CD4-positive, alpha-beta memory T cell (primary cell): ENCODE results near the gene FNTB. TPM values are rescaled to one million over a fixed set of nuclear protein-coding genes. Genes with fewer than 3 reads are reported as not detected.

Experiments
- CTCF ChIA-PET: fragments of 350-600 bp; sonication (Branson Sonifier 250); formaldehyde crosslinking; loops from one replicate; lab custom pipeline; 2021; ENCODE audit warnings: inconsistent platforms; ENCODE audit not compliant: partially characterized antibody; lab: Charles Lee
- POLR2A ChIA-PET: fragments of 350-600 bp; sonication (Branson Sonifier 250); formaldehyde crosslinking; loops from one replicate; lab custom pipeline; 2021; ENCODE audit not compliant: partially characterized antibody; lab: Charles Lee
- DNase-seq, 5 donors: peaks; one replicate each; pipeline versions ENCODE4 v3.0.0 to v3.0.0-alpha.2; 2020 to 2022; ENCODE audit warnings: mixed read lengths in 1 of 5
- H3K27ac ChIP-seq: one replicate; pipeline ENCODE4 v1.7.0; 2013; ENCODE audit warnings: low read depth, low read length
- H3K27me3 ChIP-seq: 2 replicates; pipeline ENCODE4 v1.7.0; 2013; ENCODE audit warnings: mild to moderate bottlenecking, low read length, moderate library complexity; ENCODE audit not compliant: insufficient read depth
- H3K36me3 ChIP-seq: 2 replicates; pipeline ENCODE4 v1.7.0; 2013; ENCODE audit warnings: mild to moderate bottlenecking, low read length, moderate library complexity; ENCODE audit not compliant: insufficient read depth
- H3K4me1 ChIP-seq: 2 replicates; pipeline ENCODE4 v1.7.0; 2013; ENCODE audit warnings: mild to moderate bottlenecking, low read length, moderate library complexity; ENCODE audit not compliant: insufficient read depth
- H3K4me3 ChIP-seq, 2 donors: one replicate each; pipeline ENCODE4 v1.7.0; 2013; ENCODE audit warnings: low read length in 2 of 2, mild to moderate bottlenecking in 1 of 2
- H3K9me3 ChIP-seq, 2 donors: one replicate each; pipeline ENCODE4 v1.7.0; 2013; ENCODE audit warnings: low read length in 2 of 2, control low read depth in 1 of 2; ENCODE audit not compliant: control insufficient read depth in 1 of 2
- H3K27ac Mint-ChIP-seq, 7 donors: one replicate each; pipeline ENCODE4 v1.8.0; 2020 to 2021; ENCODE audit warnings: mixed read lengths in 7 of 7, mild to moderate bottlenecking in 6 of 7, inconsistent platforms in 3 of 7, moderate library complexity in 3 of 7
- H3K27me3 Mint-ChIP-seq, 2 donors: one replicate each; pipeline ENCODE4 v1.8.0; 2020 to 2021; ENCODE audit warnings: mixed read lengths in 2 of 2
- H3K36me3 Mint-ChIP-seq, 2 donors: one replicate each; pipeline ENCODE4 v1.8.0; 2020 to 2021; ENCODE audit warnings: mixed read lengths in 2 of 2, inconsistent platforms in 1 of 2, mild to moderate bottlenecking in 1 of 2
- H3K4me1 Mint-ChIP-seq, 4 donors: one replicate each; pipeline ENCODE4 v1.8.0; 2020 to 2021; ENCODE audit warnings: mixed read lengths in 4 of 4, mild to moderate bottlenecking in 1 of 4
- H3K4me3 Mint-ChIP-seq, 8 donors: one replicate each; pipeline ENCODE4 v1.8.0; 2020 to 2021; ENCODE audit warnings: mixed read lengths in 8 of 8, mild to moderate bottlenecking in 7 of 8, moderate library complexity in 6 of 8, inconsistent platforms in 3 of 8
- H3K9me3 Mint-ChIP-seq, 8 donors: one replicate each; pipeline ENCODE4 v1.8.0; 2020 to 2021; ENCODE audit warnings: mixed read lengths in 8 of 8, mild to moderate bottlenecking in 5 of 8, inconsistent platforms in 3 of 8, moderate library complexity in 1 of 8
- intact Hi-C: fragments of 100-400 bp; cut with micrococcal nuclease; formaldehyde crosslinking; loops from one replicate; pipeline ENCODE4 v1.15.1; 2023
- polyA plus RNA-seq, 2 donors: library from polyadenylated mRNA; unstranded; fragments of 300-500 nt; fragmentation: Illumina TruSeq; gene quantifications; one replicate each; pipeline ENCODE4 v1.2.3, GENCODE V29; 2021
- total RNA-seq, 2 experiments: library from RNA; stranded (reverse); gene quantifications; one replicate each; pipeline ENCODE4 v1.2.3, GENCODE V29; 2021

The FNTB gene
- total and polyA plus RNA-seq, 4 experiments from 2014 or later, result 4.5 to 13.6 (median 11.8) TPM

DNA sequence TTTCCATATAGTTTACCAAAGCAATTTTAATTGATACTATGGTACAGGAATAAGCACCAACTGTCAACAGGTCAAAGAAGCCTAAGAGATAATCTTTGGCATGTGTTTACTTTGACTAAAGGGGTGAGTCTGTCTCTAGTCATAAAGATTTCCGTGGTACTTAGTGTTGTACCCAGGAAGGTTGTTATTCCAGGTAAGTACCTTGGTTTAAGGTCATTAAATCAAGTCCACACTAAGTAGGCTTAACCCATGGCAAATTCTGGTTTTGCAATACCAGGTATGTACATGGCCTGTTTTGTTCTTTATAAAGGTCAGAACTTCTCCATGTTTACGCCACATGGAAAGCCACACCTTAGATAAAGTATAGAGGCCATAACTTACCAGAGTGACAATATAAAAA, 105.7 kb downstream of the FNTB start:
- CTCF ChIA-PET, result no interaction called here

DNA sequence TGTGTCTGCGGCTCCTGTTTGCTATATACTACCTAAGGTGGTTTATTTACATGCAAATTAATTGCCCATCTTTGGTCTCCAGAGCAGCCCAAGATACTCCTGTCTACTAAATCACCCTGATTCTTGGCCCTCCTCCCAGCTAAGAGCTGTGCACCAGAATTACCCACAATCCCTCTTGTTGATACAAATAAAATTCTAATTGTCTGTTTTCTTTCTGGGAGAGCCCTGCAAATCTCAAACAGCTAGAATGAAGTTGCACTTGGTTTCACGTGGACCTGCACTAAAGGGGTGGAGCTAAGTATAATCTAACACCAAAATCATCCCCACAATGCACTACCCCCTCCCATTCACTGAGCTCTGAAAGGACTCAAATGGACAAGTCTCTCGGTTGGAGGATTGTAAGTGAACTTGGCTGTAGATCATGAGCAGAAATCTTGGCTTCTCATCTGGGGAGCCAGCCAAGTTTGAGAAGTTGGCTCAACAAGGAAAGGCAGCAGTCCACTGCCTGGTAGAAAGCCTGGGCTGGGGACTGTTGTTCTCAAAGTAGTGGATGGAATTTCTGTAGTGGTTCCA, 109.0 kb downstream of the FNTB start:
- intact Hi-C loops, result no loop called here
- ChIA-PET CTCF (interaction anchor here (0.8 kb wide), 1 partner anchor 109 kb away, joined by 3 read pairs; the partner anchor contains the start of gene FNTB), POLR2A (interaction anchor here (1.4 kb wide), 1 partner anchor 13 kb away, joined by 3 read pairs; no protein-coding TSS in a partner anchor)
- H3K36me3 Mint-ChIP-seq, result peaks cover 53 to 71% of the 10 kb centered on the region in 2 donors
- peak overlapping the region; percentile 57 to 86 (median 72) for H3K27ac Mint-ChIP-seq
- H3K4me1 Mint-ChIP-seq, result peaks cover 61 to 96% (median 86%) of the 10 kb centered on the region in 4 donors
- H3K4me3 ChIP-seq, result no peak overlapping the region
- no peaks in the 10 kb centered on the region for H3K27me3 ChIP-seq
- no peaks in the 10 kb centered on the region for H3K27me3 Mint-ChIP-seq
- H3K9me3 ChIP-seq, result no peaks in the 10 kb centered on the region
- H3K9me3 Mint-ChIP-seq, result no peaks in the 10 kb centered on the region
- H3K27ac ChIP-seq, result no peak overlapping the region
- no peak for DNase-seq
- peaks cover 85% of the 10 kb centered on the region for H3K4me1 ChIP-seq
- peak overlapping the region in 7 of 8 donors; percentile 41 to 78 (median 66) for H3K4me3 Mint-ChIP-seq
- H3K36me3 ChIP-seq, result peaks cover 65% of the 10 kb centered on the region

More for the DNA sequence above, 105.7 kb downstream of the FNTB start:
- Histone ChIP-seq H3K4me3 (no peak overlapping the region), H3K36me3 (peaks cover 90% of the 10 kb centered on the region), H3K9me3 (no peaks in the 10 kb centered on the region), H3K27ac (no peak overlapping the region), H3K27me3 (no peaks in the 10 kb centered on the region), H3K4me1 (peaks cover 64% of the 10 kb centered on the region)
- Mint-ChIP-seq H3K4me3 (no peak overlapping the region), H3K27ac (no peak overlapping the region), H3K4me1 (peaks cover 61 to 87% (median 72%) of the 10 kb centered on the region in 4 donors), H3K9me3 (peaks cover 0 to 6% (median 0%) of the 10 kb centered on the region in 8 donors), H3K27me3 (no peaks in the 10 kb centered on the region), H3K36me3 (peaks cover 70 to 90% of the 10 kb centered on the region in 2 donors)
- intact Hi-C loops, result no loop called here
- POLR2A ChIA-PET, result no interaction called here
- DNase-seq, result no peak

DNA sequence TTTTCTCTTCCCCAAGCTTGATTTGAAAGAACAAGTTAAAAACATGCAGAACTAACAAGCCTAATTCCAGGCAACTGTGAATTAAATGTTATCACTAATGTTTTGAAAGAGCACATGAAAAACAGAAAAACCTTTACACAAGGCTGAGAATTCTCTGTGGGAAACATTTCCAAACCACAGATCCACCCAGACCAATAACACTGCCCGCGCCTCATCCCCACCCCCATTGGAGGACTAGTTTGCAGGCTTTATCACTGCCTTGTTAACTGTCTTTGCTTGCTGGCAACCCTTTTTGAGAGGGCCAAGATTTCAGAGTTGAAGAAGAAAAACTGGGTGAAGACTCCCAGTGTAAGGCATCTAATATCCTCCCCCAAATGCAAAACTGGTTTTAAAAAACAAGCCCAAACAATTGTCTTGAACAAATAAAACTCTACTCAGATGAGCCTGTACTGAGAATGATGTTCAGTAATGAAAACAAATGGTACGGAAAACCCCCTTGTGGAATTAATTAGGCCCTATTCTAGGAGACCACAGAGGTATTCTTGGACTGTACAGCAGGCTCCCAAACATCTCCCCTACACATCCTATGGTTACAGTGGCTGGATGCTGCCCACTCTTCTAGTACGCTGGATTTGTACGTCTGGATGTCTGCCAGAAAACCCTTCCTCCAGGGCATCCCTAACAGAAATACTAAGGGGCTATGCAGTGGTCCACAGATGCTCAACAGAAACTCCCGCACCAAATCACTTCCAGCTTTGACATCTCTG, 109.8 kb downstream of the FNTB start:
- Mint-ChIP-seq H3K4me3 (peak overlapping the region in 7 of 8 donors; percentile 41 to 78 (median 66)), H3K4me1 (peaks cover 60 to 96% (median 83%) of the 10 kb centered on the region in 4 donors), H3K27me3 (no peaks in the 10 kb centered on the region), H3K9me3 (no peaks in the 10 kb centered on the region), H3K27ac (peak overlapping the region; percentile 70 to 86 (median 76)), H3K36me3 (peaks cover 47 to 69% of the 10 kb centered on the region in 2 donors)
- H3K27ac ChIP-seq, result no peak overlapping the region
- DNase-seq, result no peak
- peaks cover 57% of the 10 kb centered on the region for H3K36me3 ChIP-seq
- ChIA-PET CTCF (no interaction called here), POLR2A (interaction anchor here (1.4 kb wide), 1 partner anchor 14 kb away, joined by 3 read pairs; no protein-coding TSS in a partner anchor)
- H3K9me3 ChIP-seq, result no peaks in the 10 kb centered on the region
- intact Hi-C loops, result no loop called here
- peaks cover 82% of the 10 kb centered on the region for H3K4me1 ChIP-seq
- H3K27me3 ChIP-seq, result no peaks in the 10 kb centered on the region
- H3K4me3 ChIP-seq, result no peak overlapping the region

DNA sequence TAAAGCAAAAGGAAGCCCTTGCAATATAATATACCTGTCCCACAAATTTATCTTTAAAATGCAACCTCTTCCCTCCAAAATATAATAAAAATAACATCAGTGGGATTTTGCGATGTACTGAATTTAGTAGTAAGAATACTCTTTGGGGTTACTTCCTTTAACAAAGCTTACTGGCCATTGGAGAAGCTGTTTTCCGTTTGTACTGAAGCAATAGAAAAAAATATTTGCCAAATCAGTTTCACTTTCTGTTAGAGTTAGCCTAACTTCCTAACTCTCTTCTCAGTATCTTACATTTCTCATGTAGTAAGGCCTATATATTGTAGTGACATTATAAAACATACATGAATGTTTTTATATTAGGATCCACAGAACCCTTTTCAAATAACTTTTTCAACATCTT, 111.9 kb downstream of the FNTB start:
- peaks cover 0 to 3% of the 10 kb centered on the region in 2 donors for H3K27me3 Mint-ChIP-seq
- no peaks in the 10 kb centered on the region for H3K27me3 ChIP-seq
- peaks cover 37% of the 10 kb centered on the region for H3K36me3 ChIP-seq
- intact Hi-C loops, result no loop called here
- H3K4me3 Mint-ChIP-seq, result peak overlapping the region; percentile 74 to 96 (median 84)
- peak overlapping the region; percentile 30 to 43 for H3K4me3 ChIP-seq
- peaks cover 81% of the 10 kb centered on the region for H3K4me1 ChIP-seq
- H3K27ac Mint-ChIP-seq, result peak overlapping the region; percentile 77 to 97 (median 93)
- POLR2A ChIA-PET, result interaction anchor here (0.6 to 1.7 kb wide), 7 partner anchors 9 to 548 kb away, joined by 3 to 6 read pairs (median 4); partner anchors contain the start of gene FNTB
- H3K27ac ChIP-seq, result peak overlapping the region; percentile 56
- peaks cover 37 to 53% of the 10 kb centered on the region in 2 donors for H3K36me3 Mint-ChIP-seq
- DNase-seq, result peak in 4 of 5 donors; percentile 53 to 70 (median 58)
- peaks cover 58 to 89% (median 73%) of the 10 kb centered on the region in 4 donors for H3K4me1 Mint-ChIP-seq
- peaks cover 0 to 3% (median 0%) of the 10 kb centered on the region in 8 donors for H3K9me3 Mint-ChIP-seq
- CTCF ChIA-PET, result interaction anchor here (1.5 kb wide), 1 partner anchor 114 kb away, joined by 8 read pairs; no protein-coding TSS in a partner anchor
- H3K9me3 ChIP-seq, result no peaks in the 10 kb centered on the region

DNA sequence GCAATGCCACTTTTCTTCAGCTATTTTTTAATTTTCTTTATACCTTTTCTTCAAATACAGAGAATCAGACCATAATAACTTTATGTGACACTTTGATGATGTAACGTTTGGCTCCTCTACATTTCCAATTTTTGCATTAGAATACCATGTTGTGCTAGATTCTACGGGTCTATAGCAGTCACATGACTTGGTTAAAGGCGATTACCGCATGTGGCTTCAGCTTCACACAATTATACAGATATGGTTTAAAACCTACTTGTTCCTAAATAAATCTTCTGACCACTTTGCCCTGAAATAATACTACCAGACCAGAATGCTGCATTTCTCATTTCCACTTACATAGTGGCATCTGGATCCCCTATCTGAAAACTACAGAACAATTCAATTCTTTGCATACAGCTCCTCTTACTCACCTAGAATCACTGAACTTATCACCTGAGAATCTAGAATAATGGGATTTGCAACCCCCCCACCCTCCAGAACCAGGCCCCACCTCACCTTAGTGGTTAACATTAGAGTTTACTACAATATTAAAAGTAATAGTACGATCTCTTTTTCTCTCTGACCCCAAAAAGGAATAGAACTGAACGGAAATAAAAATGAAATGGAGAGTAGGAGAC, 114.3 kb downstream of the FNTB start:
- intact Hi-C loops, result loop anchor here (5.0 kb wide), 4 partner anchors 106 to 1559 kb away; partner anchors contain the start of genes MTHFD1 and PPP2R5E
- POLR2A ChIA-PET, result interaction anchor here (1.0 to 1.5 kb wide), 3 partner anchors 114 to 313 kb away, joined by 3 to 5 read pairs (median 4); partner anchors contain the start of gene FNTB
- Mint-ChIP-seq H3K27me3 (peaks cover 2 to 3% of the 10 kb centered on the region in 2 donors), H3K27ac (peak overlapping the region; percentile 86 to 99 (median 95)), H3K36me3 (peaks cover 17 to 29% of the 10 kb centered on the region in 2 donors), H3K9me3 (peaks cover 0 to 3% (median 0%) of the 10 kb centered on the region in 8 donors), H3K4me1 (peaks cover 36 to 65% (median 51%) of the 10 kb centered on the region in 4 donors), H3K4me3 (peak overlapping the region; percentile 87 to 96 (median 91))
- H3K9me3 ChIP-seq, result no peaks in the 10 kb centered on the region
- peak in 3 of 5 donors; percentile 12 to 29 (median 29) for DNase-seq
- H3K4me3 ChIP-seq, result peak overlapping the region; percentile 58 to 76
- peaks cover 19% of the 10 kb centered on the region for H3K36me3 ChIP-seq
- H3K27ac ChIP-seq, result peak overlapping the region; percentile 96
- H3K27me3 ChIP-seq, result no peaks in the 10 kb centered on the region
- CTCF ChIA-PET, result interaction anchor here (0.6 kb wide), 1 partner anchor 115 kb away, joined by 3 read pairs; the partner anchor contains the start of gene FNTB
- H3K4me1 ChIP-seq, result peaks cover 57% of the 10 kb centered on the region

DNA sequence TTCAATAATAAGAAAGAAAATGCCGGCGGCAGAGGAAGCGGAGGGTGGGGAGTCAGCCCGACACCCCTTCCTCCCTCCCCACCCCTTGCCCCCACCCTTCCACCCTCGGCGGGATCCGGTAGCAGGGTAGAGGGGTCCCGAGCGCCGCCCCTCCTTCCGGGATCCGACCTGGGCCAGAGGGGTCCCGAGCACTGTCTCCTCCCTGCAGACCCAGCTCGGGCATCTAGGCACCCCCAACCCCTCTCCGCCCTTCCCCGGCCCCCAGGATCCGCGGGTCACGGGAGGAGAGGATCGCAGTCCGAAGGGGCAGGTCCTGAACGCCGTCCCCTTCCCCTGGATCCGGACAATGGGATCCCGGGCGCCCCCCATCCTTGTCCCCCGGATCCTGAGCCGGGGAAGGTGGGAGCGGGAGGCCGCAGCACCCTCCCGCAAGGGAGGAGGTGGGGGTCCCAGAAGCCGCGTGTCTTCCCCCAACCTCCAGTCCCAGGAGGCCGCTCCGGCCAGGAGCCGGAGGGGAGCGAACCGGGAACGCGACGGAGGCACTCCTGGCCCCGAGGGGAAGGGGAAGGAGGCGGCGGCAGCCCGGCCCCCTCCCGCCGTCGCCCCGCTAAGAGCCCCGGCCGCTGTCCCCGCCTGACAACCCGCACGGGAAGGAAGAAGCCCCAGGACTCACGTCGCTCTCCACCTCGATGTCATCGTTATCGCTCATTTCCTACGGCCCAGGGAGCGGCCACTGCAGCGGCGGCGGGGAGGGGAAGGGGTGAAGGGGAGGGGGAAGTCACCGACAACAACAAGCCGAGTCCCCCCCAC, 115.1 kb downstream of the FNTB start:
- H3K4me1 Mint-ChIP-seq, result peaks cover 28 to 56% (median 43%) of the 10 kb centered on the region in 4 donors
- peaks cover 49% of the 10 kb centered on the region for H3K4me1 ChIP-seq

More for the DNA sequence above, 115.1 kb downstream of the FNTB start:
- Mint-ChIP-seq H3K9me3 (peaks cover 0 to 3% (median 0%) of the 10 kb centered on the region in 8 donors), H3K36me3 (peaks cover 10 to 21% of the 10 kb centered on the region in 2 donors), H3K4me3 (peak overlapping the region; percentile 91 to 100 (median 96)), H3K27me3 (peaks cover 2 to 3% of the 10 kb centered on the region in 2 donors), H3K27ac (peak overlapping the region; percentile 92 to 99 (median 97))
- peaks cover 11% of the 10 kb centered on the region for H3K36me3 ChIP-seq
- peak; percentile 29 to 67 (median 40) for DNase-seq
- POLR2A ChIA-PET, result interaction anchor here (1.0 to 1.5 kb wide), 11 partner anchors 8 to 1406 kb away, joined by 3 to 8 read pairs (median 5); partner anchors contain the start of genes FNTB, FUT8 and GPHN
- CTCF ChIA-PET, result no interaction called here
- H3K4me3 ChIP-seq, result peak overlapping the region; percentile 66 to 76
- no peaks in the 10 kb centered on the region for H3K27me3 ChIP-seq
- H3K9me3 ChIP-seq, result no peaks in the 10 kb centered on the region
- intact Hi-C loops, result loop anchor here (1.0 to 5.0 kb wide), 9 partner anchors 105 to 1560 kb away; partner anchors contain the start of genes CHURC1, FNTB, FUT8 and GPHN
- peak overlapping the region; percentile 96 for H3K27ac ChIP-seq
